Stimulated activated CD4-positive, alpha-beta T cell treated with anti-CD3 and anti-CD28 coated beads, Interleukin-2, amount 100 ng/mL, for 48 hours (primary cell): Measurements from ENCODE around the gene FRMD8.
A peak's percentile ranks its signal among the peaks of the same experiment; 100 is the strongest.
"Not testable (repeated sequence)": the region's sequence is repeated elsewhere in the genome, so short reads cannot be mapped to it uniquely, and the experiment has no call there.

ENCODE experiments used
- DNase-seq, 2 donors: peaks; one replicate each; pipeline ENCODE4 v3.0.0-alpha.2; 2020

FRMD8 gene

GRCh38 chr11:65438257-65439151 lies 52.1 kb downstream of the FRMD8 start:
- DNase-seq: no peak

GRCh38 chr11:65439331-65440181 lies 53.1 kb downstream of the FRMD8 start:
- no peak for DNase-seq

- no peak for DNase-seq
Observed at GRCh38 chr11:65440831-65441499, 54.5 kb downstream of the FRMD8 start.

- DNase-seq: no peak
Observed at GRCh38 chr11:65442842-65443331, 56.5 kb downstream of the FRMD8 start.

GRCh38 chr11:65444314-65445051 lies 58.0 kb downstream of the FRMD8 start:
- DNase-seq: no peak

GRCh38 chr11:65445101-65445603 lies 58.7 kb downstream of the FRMD8 start:
- no peak for DNase-seq

- no peak for DNase-seq
Observed at GRCh38 chr11:65445604-65446445, 59.4 kb downstream of the FRMD8 start.

GRCh38 chr11:65446446-65447277 lies 60.2 kb downstream of the FRMD8 start:
- no peak for DNase-seq

GRCh38 chr11:65448074-65448417 lies 61.6 kb downstream of the FRMD8 start:
- DNase-seq: no peak

GRCh38 chr11:65448418-65449105 lies 62.1 kb downstream of the FRMD8 start:
- no peak for DNase-seq

GRCh38 chr11:65451301-65451700 lies 64.9 kb downstream of the FRMD8 start:
- not testable (repeated sequence) for DNase-seq

GRCh38 chr11:65452259-65452658 lies 65.8 kb downstream of the FRMD8 start:
- not testable (repeated sequence) for DNase-seq

- DNase-seq: no peak
Observed at GRCh38 chr11:65452806-65453490, 66.5 kb downstream of the FRMD8 start.

GRCh38 chr11:65454311-65454695 lies 67.9 kb downstream of the FRMD8 start:
- no peak for DNase-seq

GRCh38 chr11:65454696-65455456 lies 68.4 kb downstream of the FRMD8 start:
- peak; percentile 85 to 86 for DNase-seq

- no peak for DNase-seq
Observed at GRCh38 chr11:65456418-65456817, 70.0 kb downstream of the FRMD8 start.

- no peak for DNase-seq
Observed at GRCh38 chr11:65459552-65459951, 73.1 kb downstream of the FRMD8 start.
